C4-2B (cell line): Measurements from ENCODE around the gene B3GNT4.

Experiments used
- CTCF ChIP-seq: fragments of 450-650 bp; conservative IDR thresholded peaks from 2 replicates; pipeline ENCODE4 v1.5.1; 2017; ENCODE audit warnings: mild to moderate bottlenecking
- ZFX ChIP-seq: fragments of 450-650 bp; IDR thresholded peaks from 2 replicates; pipeline ENCODE4 v1.6.1; 2017

- no peak for TF ChIP-seq CTCF
- TF ChIP-seq ZFX, result no peak
Measured at GRCh38 chr12:122160761-122161160, 42.7 kb upstream of the B3GNT4 start.
